GM18517 (cell line): ENCODE results near the gene FAAP20.

Experiments
- ATAC-seq: cut with Tn5 transposase; IDR thresholded peaks from one replicate; pipeline ENCODE4 v1.9.1; 2021; ENCODE audit warnings: mild to moderate bottlenecking, moderate library complexity; ENCODE audit not compliant: unreplicated experiment

The FAAP20 gene

GRCh38 chr1:2212532-2213491, 18.2 kb upstream of the FAAP20 start:
- ATAC-seq, result no peak

GRCh38 chr1:2212274-2212531, 17.6 kb upstream of the FAAP20 start:
- ATAC-seq, result no peak

- ATAC-seq, result no peak
Observed at GRCh38 chr1:2210786-2211185, 16.2 kb upstream of the FAAP20 start.

GRCh38 chr1:2210084-2210653, 15.6 kb upstream of the FAAP20 start:
- no peak for ATAC-seq

GRCh38 chr1:2209400-2210083, 15.0 kb upstream of the FAAP20 start:
- ATAC-seq, result no peak

GRCh38 chr1:2208309-2209239, 14.0 kb upstream of the FAAP20 start:
- ATAC-seq, result no peak

GRCh38 chr1:2206813-2207487, 12.4 kb upstream of the FAAP20 start:
- no peak for ATAC-seq

- no peak for ATAC-seq
Observed at GRCh38 chr1:2205191-2205952, 10.8 kb upstream of the FAAP20 start.

- no peak for ATAC-seq
Observed at GRCh38 chr1:2204415-2205190, 10.0 kb upstream of the FAAP20 start.

- ATAC-seq, result no peak
Observed at GRCh38 chr1:2203671-2204414, 9.3 kb upstream of the FAAP20 start.

- ATAC-seq, result no peak
Observed at GRCh38 chr1:2202843-2203601, 8.4 kb upstream of the FAAP20 start.

GRCh38 chr1:2202008-2202575, 7.5 kb upstream of the FAAP20 start:
- no peak for ATAC-seq

- no peak for ATAC-seq
Observed at GRCh38 chr1:2201062-2201461, 6.5 kb upstream of the FAAP20 start.

GRCh38 chr1:2200308-2200943, 5.9 kb upstream of the FAAP20 start:
- ATAC-seq, result no peak

GRCh38 chr1:2199042-2199810, 4.7 kb upstream of the FAAP20 start:
- ATAC-seq, result no peak

- no peak for ATAC-seq
Observed at GRCh38 chr1:2198571-2198970, 4.0 kb upstream of the FAAP20 start.
